Osteocyte (in vitro differentiated cells): ENCODE measurements around the gene KLK6. TPM values are rescaled to one million over a fixed set of nuclear protein-coding genes. Genes with fewer than 3 reads are reported as not detected.

ENCODE experiments used
- DNase-seq: peaks from one replicate; pipeline ENCODE4 v3.0.0; 2021; ENCODE audit warnings: mixed read lengths; ENCODE audit not compliant: unreplicated experiment; ENCODE audit errors: extremely low spot score
- H3K27ac Mint-ChIP-seq: one replicate; pipeline ENCODE4 v1.8.0; 2021; ENCODE audit warnings: mild to moderate bottlenecking, mixed read lengths; ENCODE audit not compliant: unreplicated experiment
- H3K27me3 Mint-ChIP-seq: one replicate; pipeline ENCODE4 v1.8.0; 2021; ENCODE audit warnings: mixed read lengths; ENCODE audit not compliant: unreplicated experiment
- H3K36me3 Mint-ChIP-seq: one replicate; pipeline ENCODE4 v1.8.0; 2021; ENCODE audit warnings: mixed read lengths; ENCODE audit not compliant: unreplicated experiment
- H3K4me1 Mint-ChIP-seq: one replicate; pipeline ENCODE4 v1.8.0; 2021; ENCODE audit warnings: mixed read lengths; ENCODE audit not compliant: unreplicated experiment
- H3K4me3 Mint-ChIP-seq: one replicate; pipeline ENCODE4 v1.8.0; 2021; ENCODE audit warnings: mild to moderate bottlenecking, moderate library complexity, mixed read lengths; ENCODE audit not compliant: unreplicated experiment
- H3K9me3 Mint-ChIP-seq: one replicate; pipeline ENCODE4 v1.8.0; 2021; ENCODE audit warnings: mixed read lengths; ENCODE audit not compliant: unreplicated experiment
- CTCF ChIP-seq: fragments of 200-600 bp; sonication (generic); IDR thresholded peaks from 2 replicates; pipeline ENCODE4 v1.5.0; 2021; ENCODE audit warnings: antibody characterized with exemption, mild to moderate bottlenecking, moderate library complexity
- total RNA-seq: library from RNA; stranded (reverse); gene quantifications from 2 replicates; pipeline ENCODE4 v1.2.1, GENCODE V29; 2021

The KLK6 gene
- total RNA-seq, 1 donor from 2014 or later, result not detected

- peaks cover 6% of the 10 kb centered on the region for H3K4me1 Mint-ChIP-seq
- DNase-seq, result no peak
- H3K9me3 Mint-ChIP-seq, result no peaks in the 10 kb centered on the region
- no peak overlapping the region for H3K4me3 Mint-ChIP-seq
- no peak overlapping the region for H3K27ac Mint-ChIP-seq
- H3K36me3 Mint-ChIP-seq, result peaks cover 2% of the 10 kb centered on the region
- TF ChIP-seq CTCF, result no peak
- H3K27me3 Mint-ChIP-seq, result peaks cover 21% of the 10 kb centered on the region
These were observed 44.9 kb upstream of the KLK6 start for GRCh38 chr19:51014242-51014641.

GRCh38 chr19:51012661-51013190, 43.3 kb upstream of the KLK6 start:
- no peaks in the 10 kb centered on the region for H3K9me3 Mint-ChIP-seq

GRCh38 chr19:51010066-51010795, 40.8 kb upstream of the KLK6 start:
- no peaks in the 10 kb centered on the region for H3K4me1 Mint-ChIP-seq
- TF ChIP-seq CTCF, result no peak
- H3K4me3 Mint-ChIP-seq, result no peak overlapping the region
- H3K27ac Mint-ChIP-seq, result no peak overlapping the region
- no peak for DNase-seq
- no peaks in the 10 kb centered on the region for H3K9me3 Mint-ChIP-seq
- no peaks in the 10 kb centered on the region for H3K36me3 Mint-ChIP-seq
- H3K27me3 Mint-ChIP-seq, result no peaks in the 10 kb centered on the region

More at GRCh38 chr19:51012661-51013190, 43.3 kb upstream of the KLK6 start:
- peaks cover 4% of the 10 kb centered on the region for H3K4me1 Mint-ChIP-seq
- H3K36me3 Mint-ChIP-seq, result no peaks in the 10 kb centered on the region
- DNase-seq, result no peak
- no peak for TF ChIP-seq CTCF
- H3K4me3 Mint-ChIP-seq, result no peak overlapping the region
- H3K27ac Mint-ChIP-seq, result no peak overlapping the region
- peaks cover 13% of the 10 kb centered on the region for H3K27me3 Mint-ChIP-seq

- no peaks in the 10 kb centered on the region for H3K9me3 Mint-ChIP-seq
- H3K27me3 Mint-ChIP-seq, result no peaks in the 10 kb centered on the region
- H3K4me3 Mint-ChIP-seq, result no peak overlapping the region
These were observed 39.9 kb upstream of the KLK6 start for GRCh38 chr19:51009061-51009891.

More at GRCh38 chr19:51009061-51009891, 39.9 kb upstream of the KLK6 start:
- Mint-ChIP-seq H3K4me1 (no peaks in the 10 kb centered on the region), H3K36me3 (no peaks in the 10 kb centered on the region), H3K27ac (no peak overlapping the region)
- no peak for DNase-seq
- TF ChIP-seq CTCF, result no peak
